ENCODE data around the gene RXYLT1. TPM values are rescaled to one million over a fixed set of nuclear protein-coding genes. Genes with fewer than 3 reads are reported as not detected.

RXYLT1 gene
- total RNA-seq, 4 donors from 2014 or later: 6.1 to 15.7 (median 8.8) TPM

DNA sequence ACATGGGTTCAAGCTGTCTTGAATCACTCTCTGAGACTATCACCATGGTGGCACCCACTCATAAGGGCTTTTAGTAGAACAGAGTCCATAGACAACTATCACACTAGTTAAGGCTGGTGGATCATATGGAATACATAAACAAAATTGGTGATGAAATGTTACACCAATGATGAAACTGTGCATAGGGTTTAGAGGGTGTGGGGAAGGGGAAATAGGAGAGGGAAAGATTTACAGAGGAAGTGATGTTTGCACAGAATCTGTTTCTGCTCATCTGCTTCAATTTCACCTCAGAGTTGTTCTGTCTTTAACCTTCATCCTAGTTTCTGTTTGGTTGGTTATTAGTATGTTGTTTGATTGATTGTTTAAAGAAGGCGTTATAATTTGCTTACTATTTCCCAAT lies 2.4 kb upstream of the RXYLT1 start:
- TF ChIP-seq POLR2A (IDR thresholded peaks at IDR 0.05) (no peak), CTCF (IDR thresholded peaks at IDR 0.05) (no peak)
- no peak overlapping the region for H3K27ac ChIP-seq
- H3K27me3 ChIP-seq: no peaks in the 10 kb centered on the region
- no peaks in the 10 kb centered on the region for H3K36me3 ChIP-seq
- no peak for DNase-seq
- H3K4me3 ChIP-seq: no peak overlapping the region
- H3K9me3 ChIP-seq: no peaks in the 10 kb centered on the region
- H3K4me1 ChIP-seq: peaks cover 0 to 9% (median 0%) of the 10 kb centered on the region in 4 donors

DNA sequence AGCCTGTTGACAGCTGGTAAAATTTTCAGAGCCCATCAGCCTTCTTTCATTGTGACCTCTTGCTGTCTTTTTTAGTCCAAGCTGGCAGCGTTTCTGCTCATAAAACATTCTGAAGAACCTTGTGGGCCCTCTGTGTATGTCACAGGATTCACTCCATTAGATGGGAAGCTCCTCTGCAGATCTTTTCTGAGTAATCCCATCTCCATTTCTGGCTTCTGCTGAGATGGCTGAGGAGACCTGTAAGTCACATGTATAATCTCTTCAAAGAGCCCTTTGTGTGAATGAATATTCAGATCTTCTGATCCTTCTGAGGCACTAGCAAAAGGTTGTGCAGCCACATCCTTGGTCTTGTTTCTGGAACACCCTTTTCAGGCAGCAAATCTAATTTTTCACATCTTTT lies 2.8 kb downstream of the RXYLT1 start:
- no peak overlapping the region for H3K4me3 ChIP-seq
- no peak for DNase-seq
- TF ChIP-seq CTCF (IDR thresholded peaks at IDR 0.05): no peak
- no peak for TF ChIP-seq POLR2A (IDR thresholded peaks at IDR 0.05)
- H3K9me3 ChIP-seq: no peaks in the 10 kb centered on the region
- no peak overlapping the region for H3K27ac ChIP-seq
- H3K4me1 ChIP-seq: peaks cover 0 to 9% (median 0%) of the 10 kb centered on the region in 4 donors
- H3K27me3 ChIP-seq: no peaks in the 10 kb centered on the region
- peaks cover 0 to 21% (median 0%) of the 10 kb centered on the region in 3 donors for H3K36me3 ChIP-seq

GRCh38 chr12:63787306-63787705 lies 7.6 kb downstream of the RXYLT1 start:
- no peak overlapping the region for H3K27ac ChIP-seq
- no peaks in the 10 kb centered on the region for H3K27me3 ChIP-seq
- H3K4me3 ChIP-seq: no peak overlapping the region
- no peaks in the 10 kb centered on the region for H3K4me1 ChIP-seq
- H3K9me3 ChIP-seq: no peaks in the 10 kb centered on the region
- H3K36me3 ChIP-seq: peaks cover 0 to 32% (median 0%) of the 10 kb centered on the region in 3 donors
- no peak for TF ChIP-seq POLR2A (IDR thresholded peaks at IDR 0.05)
- TF ChIP-seq CTCF (IDR thresholded peaks at IDR 0.05): no peak
- no peak for DNase-seq

GRCh38 chr12:63790608-63790945 lies 10.9 kb downstream of the RXYLT1 start:
- DNase-seq: no peak
- Histone ChIP-seq H3K4me1 (no peaks in the 10 kb centered on the region), H3K9me3 (no peaks in the 10 kb centered on the region), H3K27me3 (no peaks in the 10 kb centered on the region), H3K36me3 (peaks cover 0 to 17% (median 0%) of the 10 kb centered on the region in 3 donors), H3K4me3 (no peak overlapping the region), H3K27ac (no peak overlapping the region)
- no peak for TF ChIP-seq POLR2A (IDR thresholded peaks at IDR 0.05)
- TF ChIP-seq CTCF (IDR thresholded peaks at IDR 0.05): no peak

GRCh38 chr12:63792338-63792737 lies 12.6 kb downstream of the RXYLT1 start:
- H3K4me1 ChIP-seq: no peaks in the 10 kb centered on the region
- no peaks in the 10 kb centered on the region for H3K27me3 ChIP-seq
- H3K4me3 ChIP-seq: no peak overlapping the region
- no peaks in the 10 kb centered on the region for H3K9me3 ChIP-seq
- H3K27ac ChIP-seq: no peak overlapping the region
- TF ChIP-seq POLR2A (IDR thresholded peaks at IDR 0.05) (no peak), CTCF (IDR thresholded peaks at IDR 0.05) (no peak)
- DNase-seq: no peak
- H3K36me3 ChIP-seq: peaks cover 0 to 12% (median 0%) of the 10 kb centered on the region in 3 donors
